Sigmoid colon (tissue), 7 donors: ENCODE results near the gene ZNF276. TPM values are rescaled to one million over a fixed set of nuclear protein-coding genes. Genes with fewer than 3 reads are reported as not detected.

Source experiments
- DNase-seq: peaks from one replicate; pipeline ENCODE4 v3.0.0-alpha.2; 2019
- H3K27ac ChIP-seq, 4 donors: fragments of 200-600 bp; sonication (generic); one replicate each; pipeline ENCODE4 v1.5.1; 2016 to 2019; ENCODE audit warnings: mild to moderate bottlenecking in 1 of 4
- H3K27me3 ChIP-seq, 3 donors: fragments of 200-600 bp; sonication (generic); one replicate each; pipeline ENCODE4 v1.5.1; 2019; ENCODE audit warnings: mild to moderate bottlenecking in 1 of 3
- H3K36me3 ChIP-seq, 4 donors: fragments of 200-600 bp; sonication (generic); one replicate each; pipeline ENCODE4 v1.5.1; 2016 to 2019
- H3K4me1 ChIP-seq, 4 donors: fragments of 200-600 bp; sonication (generic); one replicate each; pipeline ENCODE4 v1.5.1; 2017 to 2019
- H3K4me3 ChIP-seq, 4 donors: fragments of 200-600 bp; sonication (generic); one replicate each; pipeline ENCODE4 v1.5.1; 2017 to 2019; ENCODE audit warnings: mild to moderate bottlenecking in 2 of 4, moderate library complexity in 1 of 4
- H3K9me3 ChIP-seq, 4 donors: fragments of 200-600 bp in 3 of 4; sonication (generic) in 3 of 4; one replicate each; pipeline versions ENCODE4 v1.5.1 to v1.6.1; 2013 to 2019
- CTCF ChIP-seq, 4 experiments: fragments of 450-650 bp in 3 of 4; fragments of 200-600 bp in 1 of 4; IDR thresholded peaks; one replicate each; pipeline ENCODE4 v1.5.1; 2016 to 2019; ENCODE audit warnings: antibody characterized with exemption in 4 of 4, mild to moderate bottlenecking in 3 of 4, moderate library complexity in 2 of 4
- EP300 ChIP-seq, 4 donors: sonication (generic); formaldehyde crosslinking; IDR thresholded peaks; one replicate each; pipeline ENCODE4 v1.6.1; 2017; ENCODE audit warnings: antibody characterized with exemption in 4 of 4
- POLR2A ChIP-seq, 2 donors: fragments of 450-650 bp; IDR thresholded peaks; one replicate each; pipeline ENCODE4 v1.6.1; 2016; ENCODE audit warnings: antibody characterized with exemption in 2 of 2, mild to moderate bottlenecking in 2 of 2, moderate library complexity in 2 of 2
- POLR2AphosphoS5 ChIP-seq, 4 donors: sonication (generic); formaldehyde crosslinking; IDR thresholded peaks; one replicate each; pipeline ENCODE4 v1.6.1; 2017; ENCODE audit warnings: antibody characterized with exemption in 4 of 4
- WGBS, 2 donors: extraction: QIAGEN DNeasy Blood & Tissue Kit; methylation state at CpG; one replicate each; pipeline ENCODE4 v1.1.7; 2013; 5-methylcytosine and 5-hydroxymethylcytosine counted together
- intact Hi-C: fragments of 100-400 bp; cut with DNase I; formaldehyde crosslinking; loops from one replicate; pipeline ENCODE4 v1.15.1; 2023
- polyA plus RNA-seq, 3 donors: library from polyadenylated mRNA; stranded (reverse); fragments of 200-250 nt; gene quantifications; one replicate each; pipeline ENCODE4 v1.2.3, GENCODE V29; 2013
- total RNA-seq, 4 donors: library from RNA; depleted of rRNA; stranded (reverse); fragments of >200 nt; gene quantifications; one replicate each; pipeline ENCODE4 v1.1.0, GENCODE V29; 2016
- donor health status: healthy with polysubstance abuse.
- donor health status: Bipolar disorder and iron deficiency.
- donor health status: healthy.

Gene ZNF276
- total and polyA plus RNA-seq, 7 donors: 7.2 to 32.3 (median 14.6) TPM

GRCh38 chr16:89737341-89738071 lies 16.2 kb downstream of the ZNF276 start:
- Histone ChIP-seq H3K27me3 (no peaks in the 10 kb centered on the region), H3K9me3 (no peaks in the 10 kb centered on the region), H3K36me3 (peaks cover 35 to 80% (median 67%) of the 10 kb centered on the region in 4 donors), H3K4me1 (no peaks in the 10 kb centered on the region), H3K4me3 (no peak overlapping the region), H3K27ac (no peak overlapping the region)
- no peak for DNase-seq
- 79 to 89% methylated on average over 20 of the region's 20 CpGs for WGBS, 2 donors
- no peak for TF ChIP-seq CTCF (IDR thresholded peaks at IDR 0.05)
- no peak for TF ChIP-seq EP300 (IDR thresholded peaks at IDR 0.05)
- no peak for TF ChIP-seq POLR2A (IDR thresholded peaks at IDR 0.05)
- no peak for TF ChIP-seq POLR2AphosphoS5 (IDR thresholded peaks at IDR 0.05)
- intact Hi-C loops: no loop called here

GRCh38 chr16:89738072-89738377 lies 16.7 kb downstream of the ZNF276 start:
- no peak overlapping the region for H3K4me3 ChIP-seq
- H3K9me3 ChIP-seq: no peaks in the 10 kb centered on the region
- WGBS, 2 donors: 92 to 93% methylated on average over 14 of the region's 14 CpGs
- no peaks in the 10 kb centered on the region for H3K27me3 ChIP-seq
- H3K36me3 ChIP-seq: peaks cover 35 to 75% (median 63%) of the 10 kb centered on the region in 4 donors
- no peak overlapping the region for H3K27ac ChIP-seq
- H3K4me1 ChIP-seq: no peaks in the 10 kb centered on the region
- no peak for TF ChIP-seq CTCF (IDR thresholded peaks at IDR 0.05)
- TF ChIP-seq EP300 (IDR thresholded peaks at IDR 0.05): no peak
- TF ChIP-seq POLR2AphosphoS5 (IDR thresholded peaks at IDR 0.05): no peak
- no peak for TF ChIP-seq POLR2A (IDR thresholded peaks at IDR 0.05)
- no peak for DNase-seq
- intact Hi-C loops: no loop called here

- TF ChIP-seq CTCF (IDR thresholded peaks at IDR 0.05) (no peak), POLR2A (IDR thresholded peaks at IDR 0.05) (no peak), EP300 (IDR thresholded peaks at IDR 0.05) (no peak), POLR2AphosphoS5 (IDR thresholded peaks at IDR 0.05) (no peak)
- H3K9me3 ChIP-seq: no peaks in the 10 kb centered on the region
- peaks cover 28 to 68% (median 56%) of the 10 kb centered on the region in 4 donors for H3K36me3 ChIP-seq
- 80 to 87% methylated on average over 20 of the region's 20 CpGs for WGBS, 2 donors
- intact Hi-C loops: no loop called here
- H3K4me1 ChIP-seq: no peaks in the 10 kb centered on the region
- no peak overlapping the region for H3K4me3 ChIP-seq
- DNase-seq: no peak
- H3K27ac ChIP-seq: no peak overlapping the region
- H3K27me3 ChIP-seq: no peaks in the 10 kb centered on the region
Measured at GRCh38 chr16:89738538-89739317, 17.4 kb downstream of the ZNF276 start.

- no peaks in the 10 kb centered on the region for H3K27me3 ChIP-seq
- 83 to 92% methylated on average over 9 of the region's 9 CpGs for WGBS, 2 donors
- intact Hi-C loops: no loop called here
- H3K4me3 ChIP-seq: no peak overlapping the region
- no peak for DNase-seq
- TF ChIP-seq CTCF (IDR thresholded peaks at IDR 0.05): no peak
- TF ChIP-seq POLR2AphosphoS5 (IDR thresholded peaks at IDR 0.05): no peak
- no peak for TF ChIP-seq POLR2A (IDR thresholded peaks at IDR 0.05)
- no peak for TF ChIP-seq EP300 (IDR thresholded peaks at IDR 0.05)
- H3K9me3 ChIP-seq: no peaks in the 10 kb centered on the region
- no peak overlapping the region for H3K27ac ChIP-seq
- H3K4me1 ChIP-seq: no peaks in the 10 kb centered on the region
- H3K36me3 ChIP-seq: peaks cover 22 to 61% (median 50%) of the 10 kb centered on the region in 4 donors
Measured at GRCh38 chr16:89739383-89739782, 18.0 kb downstream of the ZNF276 start.
